Measurements from ENCODE around the gene GP1BB. TPM values are rescaled to one million over a fixed set of nuclear protein-coding genes. Genes with fewer than 3 reads are reported as not detected.

The GP1BB gene
- polyA plus RNA-seq, 2 of the 4 experiments (the other 2 are of a cell fraction) = 0.06 to 0.48 TPM

- FAIRE-seq (no peak), ATAC-seq (no peak), DNase-seq (ENCODE audit: low read depth in 1 of 2, low spot score in 1 of 2) (no peak)
- TF ChIP-seq ZC3H11A (IDR thresholded peaks at IDR 0.05) (no peak), RNF2 (IDR thresholded peaks at IDR 0.05; ENCODE audit: borderline replicate concordance, low read depth) (no peak), PBX3 (IDR thresholded peaks at IDR 0.05) (no peak), REST (IDR thresholded peaks at IDR 0.05) (no peak), HOXB13 (CRISPR knock-in tag; IDR thresholded peaks at IDR 0.05; ENCODE audit: low read depth) (no peak), MAX (IDR thresholded peaks at IDR 0.05) (no peak), POLR2AphosphoS2 (conservative IDR thresholded peaks at IDR 0.05; ENCODE audit: low read length) (no peak), JUN (IDR thresholded peaks at IDR 0.05) (no peak), HMGXB4 (CRISPR knock-in tag; IDR thresholded peaks at IDR 0.05; ENCODE audit: borderline replicate concordance) (no peak), EHF (CRISPR knock-in tag; IDR thresholded peaks at IDR 0.05) (no peak), MAFK (IDR thresholded peaks at IDR 0.05; ENCODE audit: partially characterized antibody) (no peak), BHLHE40 (IDR thresholded peaks at IDR 0.05; ENCODE audit: low read depth, low read length) (no peak), USF2 (IDR thresholded peaks at IDR 0.05) (no peak), CTCF (IDR thresholded peaks at IDR 0.05) (no peak), KDM5A (IDR thresholded peaks at IDR 0.05) (no peak), SMC3 (IDR thresholded peaks at IDR 0.05) (no peak), RAD21 (conservative IDR thresholded peaks at IDR 0.05 in 1 of 2, IDR thresholded peaks at IDR 0.05 in 1 of 2) (no peak), NFE2L2 (conservative IDR thresholded peaks at IDR 0.05; ENCODE audit: low read length) (no peak), MAZ (IDR thresholded peaks at IDR 0.05; ENCODE audit: borderline replicate concordance, low read depth, low read length) (no peak)
- Histone ChIP-seq H3K27ac (no peak overlapping the region), H3K4me2 (no peak overlapping the region), H3K9me3 (no peaks in the 10 kb centered on the region), H3K4me1 (peaks cover 5% of the 10 kb centered on the region; the same call in 1 of the 3 replicates), H3K4me3 (no peak overlapping the region)
- ChIA-PET POLR2A (no interaction called here), CTCF (interaction anchor here (1.2 kb wide), 1 partner anchor 11 kb away, joined by 3 read pairs; no protein-coding TSS in a partner anchor)
- 92% methylated on average over 9 of the region's 13 CpGs for whole genome bisulfite sequencing (ENCODE audit: missing lambda C conversion rate)
Observed at GRCh38 chr22:19713245-19713644, 10.1 kb upstream of the GP1BB start.

All from A549 (cell line).